GM23248 (cell line): ENCODE measurements around the gene PLAC8L1.

Experiments
- EZH2 ChIP-seq: fragments of 200-600 bp; sonication (generic); IDR thresholded peaks from 2 replicates; pipeline ENCODE4 v1.6.1; 2018; ENCODE audit warnings: antibody characterized with exemption, mild to moderate bottlenecking; ENCODE audit not compliant: insufficient read depth, poor library complexity, severe bottlenecking
- EZH2phosphoT487 ChIP-seq: fragments of 200-600 bp; sonication (generic); IDR thresholded peaks from 2 replicates; pipeline ENCODE4 v1.6.1; 2018; ENCODE audit warnings: antibody characterized with exemption, moderate library complexity, mild to moderate bottlenecking, low read depth; ENCODE audit not compliant: insufficient read depth

DNA sequence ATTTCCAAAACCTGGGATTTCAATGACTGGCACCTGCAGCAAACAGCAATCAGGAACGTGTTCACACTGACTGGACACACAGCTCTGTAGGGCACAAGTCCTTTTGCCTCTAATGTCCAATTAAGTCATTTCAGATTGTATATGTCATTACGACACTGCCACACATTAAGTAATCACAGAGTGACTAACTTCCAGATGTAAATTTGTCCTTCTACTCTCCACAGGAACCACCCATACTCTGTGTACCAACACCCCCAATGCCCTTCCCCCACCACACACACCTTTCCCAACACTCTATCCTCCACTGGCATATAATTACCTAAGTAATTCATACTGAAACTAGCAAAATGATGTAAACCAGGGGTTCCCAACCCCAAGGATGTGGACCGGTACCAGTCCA, 46.6 kb upstream of the PLAC8L1 start:
- no peak for TF ChIP-seq EZH2
- TF ChIP-seq EZH2phosphoT487: no peak
